ENCODE results near the gene ZNF483. TPM values are rescaled to one million over a fixed set of nuclear protein-coding genes. Genes with fewer than 3 reads are reported as not detected.
"Not testable (repeated sequence)": the region's sequence is repeated elsewhere in the genome, so short reads cannot be mapped to it uniquely, and the experiment has no call there.

The ZNF483 gene
- total RNA-seq, result 1 to 10 TPM; 2.2 to 2.3 TPM

DNA sequence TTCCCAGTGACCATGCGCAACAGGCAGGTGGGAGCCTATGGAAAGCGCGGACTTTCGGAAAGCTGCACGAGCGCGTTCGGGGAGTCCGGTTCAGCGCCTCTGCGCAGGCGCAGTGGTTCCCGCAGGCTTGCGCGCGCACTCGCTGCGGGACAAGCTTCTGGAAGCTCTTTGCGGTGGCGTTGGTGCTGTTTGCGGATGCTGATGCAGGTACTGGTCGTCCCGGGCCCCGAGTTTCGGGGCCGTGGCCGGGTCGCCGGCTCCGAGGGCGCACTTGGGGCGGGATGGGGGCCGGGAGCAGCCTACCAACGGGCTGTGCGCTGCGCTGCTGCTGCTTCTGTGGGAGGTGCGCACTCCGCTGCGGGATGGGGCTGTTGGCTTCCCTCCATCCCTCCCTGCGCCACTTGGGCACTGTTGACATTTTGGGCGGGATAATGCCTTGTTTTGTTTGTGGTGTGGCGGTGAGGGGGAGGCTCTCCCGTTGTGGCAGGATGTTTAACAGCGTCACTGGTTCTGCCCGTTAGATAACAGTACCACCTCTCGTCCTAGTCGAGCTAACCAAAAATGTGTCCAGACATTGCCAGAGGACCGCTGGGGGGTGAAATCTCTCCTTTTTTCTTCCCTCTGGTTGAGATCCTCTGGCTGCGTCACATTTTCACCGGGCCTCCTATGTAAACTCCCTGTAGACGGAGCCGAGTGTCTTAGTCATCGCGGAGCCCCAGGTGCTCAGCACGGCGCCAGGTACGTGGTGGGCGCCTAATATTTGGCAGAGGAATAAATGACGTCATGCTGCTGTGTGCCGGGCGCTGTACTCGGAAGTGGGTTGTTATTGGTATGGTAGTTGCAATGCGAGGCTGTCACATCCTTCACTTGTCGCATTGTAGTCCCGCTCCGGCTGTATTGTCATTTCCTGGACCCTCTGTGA lies at the start of gene ZNF483:
ZNF483 (plus strand) TSS at position 124 of the 922 bp plus-strand sequence. CDS start 2,217 bp downstream, outside the sequence.
- POLR2A ChIA-PET, result interaction anchor here (0.8 kb wide), 1 partner anchor 49 kb away, joined by 3 read pairs; no protein-coding TSS in a partner anchor

DNA sequence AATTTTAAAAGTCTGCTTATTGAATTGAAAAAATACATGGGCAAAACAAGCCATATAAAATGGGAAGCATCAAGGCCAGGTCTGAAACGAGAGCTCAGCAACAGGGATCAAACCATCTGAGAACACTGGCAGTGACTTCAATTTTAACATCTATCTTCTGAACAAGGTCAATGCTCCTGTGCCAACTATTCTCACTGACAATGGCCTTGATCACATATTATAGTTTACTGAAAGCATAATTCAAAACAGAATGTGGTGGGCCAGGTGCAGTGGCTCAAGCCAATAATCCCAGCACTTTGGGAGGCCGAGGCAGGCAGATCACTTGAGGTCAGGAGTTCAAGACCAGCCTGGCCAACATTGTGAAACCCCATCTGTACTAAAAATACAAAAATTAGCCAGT lies 49.8 kb upstream of the ZNF483 start:
- H3K27me3 Mint-ChIP-seq (ENCODE audit: low read depth), result no peaks in the 10 kb centered on the region
- no peak for ATAC-seq
- ChIA-PET POLR2A (no interaction called here), CTCF (no interaction called here)
- H3K27ac Mint-ChIP-seq, result no peak overlapping the region
- no peaks in the 10 kb centered on the region for H3K9me3 Mint-ChIP-seq (ENCODE audit: insufficient read depth)
- H3K36me3 Mint-ChIP-seq (ENCODE audit: low read depth), result peaks cover 14% of the 10 kb centered on the region
- no peak for DNase-seq
- no peak overlapping the region for H3K4me3 Mint-ChIP-seq
- peaks cover 21% of the 10 kb centered on the region for H3K4me1 Mint-ChIP-seq (ENCODE audit: low read depth)

More for the DNA sequence above, at the start of gene ZNF483:
- Mint-ChIP-seq H3K9me3 (ENCODE audit: insufficient read depth) (no peaks in the 10 kb centered on the region), H3K4me3 (peak within 1 kb of the TSS; percentile 85), H3K27ac (peak within 1 kb of the TSS; percentile 86), H3K36me3 (ENCODE audit: low read depth) (peaks cover 12% of the 10 kb centered on the region), H3K4me1 (ENCODE audit: low read depth) (peaks cover 25% of the 10 kb centered on the region), H3K27me3 (ENCODE audit: low read depth) (peaks cover 7% of the 10 kb centered on the region)
- CTCF ChIA-PET, result no interaction called here
- DNase-seq (peak; percentile 63), ATAC-seq (peak; percentile 77)

DNA sequence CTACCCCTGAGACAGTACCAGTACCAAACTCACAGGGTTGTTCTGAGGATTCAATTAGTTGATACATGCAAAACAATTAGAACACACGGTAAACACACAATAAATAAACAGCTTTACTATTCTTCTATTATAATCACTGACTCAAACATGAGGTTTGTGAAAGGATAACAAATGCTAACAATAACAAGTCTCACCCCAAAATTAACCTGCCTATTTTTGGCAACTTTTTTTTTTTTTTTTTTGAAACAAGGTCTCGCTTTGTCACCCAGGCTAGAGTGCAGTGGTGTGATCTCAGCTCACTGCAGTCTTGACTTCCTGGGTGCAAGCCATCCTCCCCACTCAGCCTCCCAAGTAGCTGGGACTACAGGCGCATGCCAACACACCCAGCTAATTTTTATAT lies 47.3 kb upstream of the ZNF483 start:
- ChIA-PET CTCF (interaction anchor here (0.6 kb wide), 1 partner anchor 1403 kb away, joined by 3 read pairs; no protein-coding TSS in a partner anchor), POLR2A (no interaction called here)
- no peak overlapping the region for H3K27ac Mint-ChIP-seq
- peaks cover 33% of the 10 kb centered on the region for H3K4me1 Mint-ChIP-seq (ENCODE audit: low read depth)
- peaks cover 16% of the 10 kb centered on the region for H3K36me3 Mint-ChIP-seq (ENCODE audit: low read depth)
- H3K4me3 Mint-ChIP-seq, result no peak overlapping the region
- DNase-seq (no peak), ATAC-seq (no peak)
- H3K9me3 Mint-ChIP-seq (ENCODE audit: insufficient read depth), result no peaks in the 10 kb centered on the region
- no peaks in the 10 kb centered on the region for H3K27me3 Mint-ChIP-seq (ENCODE audit: low read depth)

DNA sequence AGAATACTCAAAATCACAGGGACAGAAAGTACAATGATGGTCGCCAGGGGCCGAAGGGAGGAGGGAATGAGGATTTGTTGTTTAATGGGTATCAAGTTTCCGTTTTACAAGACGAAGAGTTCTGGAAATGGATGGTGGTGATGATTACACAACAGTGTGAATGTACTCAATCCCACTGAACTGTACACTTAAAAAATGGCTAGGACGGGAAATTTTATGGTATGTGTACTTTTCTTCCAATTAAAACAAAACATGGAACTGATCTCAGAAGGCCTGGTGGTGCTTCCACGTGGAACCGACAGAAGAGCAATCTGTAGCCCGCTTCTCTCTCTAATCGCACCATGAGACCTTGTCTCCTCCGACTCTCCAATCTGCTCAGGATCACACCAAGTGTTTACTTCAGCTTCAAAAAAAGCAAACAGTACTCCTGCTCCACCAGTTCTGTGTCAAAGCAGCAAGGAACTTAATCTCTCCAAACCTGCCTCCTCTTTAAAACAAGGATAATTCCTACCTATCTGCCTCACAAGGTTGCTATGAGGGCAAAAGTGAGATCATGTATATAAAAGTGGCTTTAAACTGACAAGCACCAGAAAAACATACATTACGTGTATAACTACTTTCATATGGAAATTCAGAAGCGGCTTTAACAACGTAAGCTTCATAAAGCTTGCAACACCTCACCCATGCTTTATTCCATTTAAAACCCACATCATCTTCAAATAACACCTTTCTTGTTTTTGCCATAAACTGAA lies 42.9 kb upstream of the ZNF483 start:
- POLR2A ChIA-PET, result interaction anchor here (0.7 to 1.9 kb wide), 4 partner anchors 15 to 1226 kb away, joined by 4 to 12 read pairs (median 5); partner anchors contain the start of gene TXN
- DNase-seq (no peak), ATAC-seq (no peak)
- Mint-ChIP-seq H3K9me3 (ENCODE audit: insufficient read depth) (no peaks in the 10 kb centered on the region), H3K27me3 (ENCODE audit: low read depth) (no peaks in the 10 kb centered on the region), H3K36me3 (ENCODE audit: low read depth) (peaks cover 15% of the 10 kb centered on the region), H3K4me1 (ENCODE audit: low read depth) (peaks cover 36% of the 10 kb centered on the region), H3K27ac (peak overlapping the region; percentile 88), H3K4me3 (peak overlapping the region; percentile 83)
- CTCF ChIA-PET, result no interaction called here

DNA sequence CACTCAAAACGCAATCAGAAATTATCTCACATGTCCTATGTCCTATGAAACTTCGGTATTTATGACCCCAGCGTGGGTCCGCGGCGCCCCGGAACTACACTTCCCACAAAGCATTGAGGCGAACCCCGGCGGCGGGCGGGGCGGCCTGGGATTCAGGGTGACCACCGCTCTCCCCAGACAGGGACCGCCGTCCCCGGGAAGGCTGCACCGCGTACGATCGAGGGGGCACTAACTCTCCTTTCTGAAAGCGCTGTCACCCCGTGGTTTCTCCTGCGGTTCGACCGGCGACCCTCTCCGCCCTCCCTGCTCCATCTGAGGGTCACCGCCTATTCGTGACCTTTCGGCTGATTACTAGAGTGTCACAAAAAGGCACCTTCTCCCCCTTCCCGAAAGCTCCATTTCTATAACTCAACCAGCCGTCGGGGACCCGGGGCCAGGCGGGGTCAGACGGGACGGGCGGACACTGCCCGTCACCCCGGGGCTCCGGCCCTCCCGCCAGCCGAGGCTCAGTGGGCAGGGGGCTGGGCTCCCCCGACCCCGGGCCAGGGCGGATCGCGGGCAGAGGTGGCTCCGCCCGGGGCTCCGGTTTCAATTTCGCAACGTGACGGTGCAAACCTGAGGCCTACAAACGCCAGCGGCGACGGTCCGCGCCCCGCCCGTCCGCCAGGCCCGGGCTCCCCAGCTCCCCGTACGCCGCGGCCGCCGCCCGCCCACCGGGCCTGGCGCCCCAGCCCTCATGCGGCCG lies 42.1 kb upstream of the ZNF483 start:
- Mint-ChIP-seq H3K4me3 (peak overlapping the region; percentile 83), H3K4me1 (ENCODE audit: low read depth) (peaks cover 28% of the 10 kb centered on the region), H3K27me3 (ENCODE audit: low read depth) (peaks cover 1% of the 10 kb centered on the region), H3K36me3 (ENCODE audit: low read depth) (peaks cover 9% of the 10 kb centered on the region), H3K27ac (peak overlapping the region; percentile 88), H3K9me3 (ENCODE audit: insufficient read depth) (no peaks in the 10 kb centered on the region)
- ATAC-seq, result peak; percentile 43
- ChIA-PET CTCF (no interaction called here), POLR2A (interaction anchor here (0.7 to 1.9 kb wide), 5 partner anchors 15 to 1227 kb away, joined by 3 to 12 read pairs (median 4); partner anchors contain the start of genes HSDL2, TXN and UGCG)
- DNase-seq, result peak; percentile 73

DNA sequence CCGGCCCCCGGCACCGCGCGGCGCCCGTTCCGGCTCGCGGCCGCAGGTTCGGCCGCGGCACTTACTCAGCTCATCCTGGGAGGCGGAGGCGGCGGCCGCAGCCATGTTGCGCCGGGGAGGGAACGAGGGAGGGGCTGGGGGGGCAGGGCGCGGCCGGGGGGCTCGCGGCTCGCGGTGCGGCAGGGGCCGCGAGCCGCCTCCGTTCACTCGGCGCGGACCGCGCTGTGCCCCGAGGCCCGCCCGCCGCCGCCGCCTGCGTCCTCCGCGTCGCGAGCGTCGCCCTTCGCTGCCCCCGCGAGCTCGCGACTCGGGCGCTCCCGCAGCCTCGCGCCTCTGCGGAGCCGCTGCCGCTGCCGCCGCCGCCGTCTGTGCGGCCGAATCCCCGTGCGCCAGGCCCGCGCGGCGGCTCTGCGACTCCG lies 41.5 kb upstream of the ZNF483 start:
- ChIA-PET POLR2A (interaction anchor here (0.8 to 1.9 kb wide), 5 partner anchors 16 to 1227 kb away, joined by 3 to 12 read pairs (median 3); partner anchors contain the start of genes DNAJC25, HSDL2, TXN and UGCG), CTCF (no interaction called here)
- H3K27me3 Mint-ChIP-seq (ENCODE audit: low read depth), result peaks cover 3% of the 10 kb centered on the region
- no peak overlapping the region for H3K27ac Mint-ChIP-seq
- DNase-seq, result peak; percentile 57
- H3K9me3 Mint-ChIP-seq (ENCODE audit: insufficient read depth), result no peaks in the 10 kb centered on the region
- peak; percentile 45 for ATAC-seq
- peak overlapping the region; percentile 18 for H3K4me3 Mint-ChIP-seq
- peaks cover 28% of the 10 kb centered on the region for H3K4me1 Mint-ChIP-seq (ENCODE audit: low read depth)
- H3K36me3 Mint-ChIP-seq (ENCODE audit: low read depth), result peaks cover 9% of the 10 kb centered on the region

DNA sequence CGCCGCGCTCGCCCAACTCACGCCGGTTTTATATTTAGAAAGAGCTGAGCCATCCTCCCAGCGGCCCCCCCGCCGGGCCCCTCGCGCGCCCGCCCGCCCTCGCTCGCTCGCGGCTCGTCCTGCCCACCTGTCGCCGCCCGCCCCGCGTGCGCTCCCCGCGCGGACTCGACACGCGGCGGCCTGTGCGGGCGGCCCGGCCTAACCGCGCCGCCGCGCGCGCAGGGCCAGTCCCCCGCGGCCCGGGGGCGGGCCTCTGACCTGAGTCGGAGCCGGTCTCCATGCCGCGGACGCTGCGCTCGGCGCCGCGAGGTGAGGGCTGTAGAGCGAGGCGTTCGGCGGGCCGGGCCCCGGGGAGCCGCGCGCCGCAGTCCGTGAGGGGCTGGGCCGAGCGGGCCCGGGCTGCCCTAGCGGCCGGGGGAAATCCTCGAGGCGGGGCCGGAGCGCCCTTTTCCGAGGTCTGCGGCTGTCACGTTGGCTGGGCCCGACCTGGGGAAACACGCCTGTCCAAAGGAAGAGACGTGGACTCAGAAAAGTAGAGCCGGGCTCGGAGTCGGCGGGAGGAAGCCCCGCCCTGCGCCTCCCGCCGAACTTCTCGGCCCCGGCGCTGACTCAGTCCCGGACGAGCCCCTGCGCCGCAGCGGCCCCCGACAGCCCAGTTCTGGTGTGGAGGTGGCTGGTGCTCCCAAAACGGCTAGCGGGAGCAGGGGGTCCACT lies 41.0 kb upstream of the ZNF483 start, which contains the start of gene ECPAS:
ECPAS (minus strand) TSS at position 526 of the 714 bp plus-strand sequence. CDS start 11,465 bp downstream, outside the sequence.
- ATAC-seq (peak; percentile 77), DNase-seq (peak; percentile 71)
- peaks cover 9% of the 10 kb centered on the region for H3K36me3 Mint-ChIP-seq (ENCODE audit: low read depth)
- peaks cover 24% of the 10 kb centered on the region for H3K4me1 Mint-ChIP-seq (ENCODE audit: low read depth)
- peaks cover 4% of the 10 kb centered on the region for H3K27me3 Mint-ChIP-seq (ENCODE audit: low read depth)
- no peaks in the 10 kb centered on the region for H3K9me3 Mint-ChIP-seq (ENCODE audit: insufficient read depth)
- ChIA-PET CTCF (no interaction called here), POLR2A (interaction anchor here (0.8 to 1.9 kb wide), 5 partner anchors 17 to 1228 kb away, joined by 3 to 12 read pairs (median 3); partner anchors contain the start of genes DNAJC25, HSDL2, TXN and UGCG)
- H3K27ac Mint-ChIP-seq, result peak within 1 kb of the TSS; percentile 93
- H3K4me3 Mint-ChIP-seq, result peak within 1 kb of the TSS; percentile 87

DNA sequence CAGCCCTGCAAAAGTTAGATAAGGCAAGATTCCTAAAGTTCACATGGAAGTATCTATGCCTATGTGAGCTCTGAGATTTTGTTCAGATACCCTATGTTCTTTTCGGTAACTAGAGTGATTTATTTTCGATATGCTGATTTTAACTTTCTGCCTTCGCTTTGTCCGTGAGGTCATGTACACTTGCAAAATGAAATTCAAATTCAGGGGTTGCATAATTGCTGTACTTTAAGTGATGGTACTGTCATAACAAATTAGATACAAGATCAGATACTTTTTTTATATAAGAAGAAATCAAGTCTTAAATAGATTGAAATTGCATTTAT lies 40.4 kb upstream of the ZNF483 start:
- Mint-ChIP-seq H3K4me1 (ENCODE audit: low read depth) (peaks cover 24% of the 10 kb centered on the region), H3K9me3 (ENCODE audit: insufficient read depth) (no peaks in the 10 kb centered on the region), H3K4me3 (peak overlapping the region; percentile 87), H3K27ac (peak overlapping the region; percentile 93), H3K27me3 (ENCODE audit: low read depth) (peaks cover 6% of the 10 kb centered on the region), H3K36me3 (ENCODE audit: low read depth) (peaks cover 9% of the 10 kb centered on the region)
- DNase-seq (no peak), ATAC-seq (no peak)
- CTCF ChIA-PET, result no interaction called here
- POLR2A ChIA-PET, result no interaction called here

DNA sequence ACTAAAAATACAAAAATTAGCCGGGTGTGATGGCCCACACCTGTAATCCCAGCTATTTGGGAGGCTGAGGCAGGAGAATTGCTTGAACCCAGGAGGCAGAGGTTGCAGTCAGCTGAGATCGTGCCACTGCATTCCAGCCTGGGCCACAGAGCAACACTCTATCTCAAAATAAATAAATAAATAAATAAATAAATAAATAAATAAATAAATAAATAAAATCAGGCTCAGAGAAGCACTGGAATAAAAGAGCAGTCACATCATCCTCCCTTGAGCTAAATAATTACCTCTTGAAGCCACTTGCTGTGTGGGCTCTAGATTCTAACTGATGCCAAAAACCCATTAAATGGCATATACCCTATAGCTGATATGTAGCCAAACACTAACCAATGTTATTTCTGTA lies 27.8 kb upstream of the ZNF483 start:
- H3K9me3 Mint-ChIP-seq (ENCODE audit: insufficient read depth); DNase-seq; H3K27ac Mint-ChIP-seq; ATAC-seq; H3K4me1 Mint-ChIP-seq (ENCODE audit: low read depth); CTCF ChIA-PET; H3K4me3 Mint-ChIP-seq; H3K36me3 Mint-ChIP-seq (ENCODE audit: low read depth); POLR2A ChIA-PET: not testable (repeated sequence)
- H3K27me3 Mint-ChIP-seq (ENCODE audit: low read depth), result peaks cover 11% of the 10 kb centered on the region

DNA sequence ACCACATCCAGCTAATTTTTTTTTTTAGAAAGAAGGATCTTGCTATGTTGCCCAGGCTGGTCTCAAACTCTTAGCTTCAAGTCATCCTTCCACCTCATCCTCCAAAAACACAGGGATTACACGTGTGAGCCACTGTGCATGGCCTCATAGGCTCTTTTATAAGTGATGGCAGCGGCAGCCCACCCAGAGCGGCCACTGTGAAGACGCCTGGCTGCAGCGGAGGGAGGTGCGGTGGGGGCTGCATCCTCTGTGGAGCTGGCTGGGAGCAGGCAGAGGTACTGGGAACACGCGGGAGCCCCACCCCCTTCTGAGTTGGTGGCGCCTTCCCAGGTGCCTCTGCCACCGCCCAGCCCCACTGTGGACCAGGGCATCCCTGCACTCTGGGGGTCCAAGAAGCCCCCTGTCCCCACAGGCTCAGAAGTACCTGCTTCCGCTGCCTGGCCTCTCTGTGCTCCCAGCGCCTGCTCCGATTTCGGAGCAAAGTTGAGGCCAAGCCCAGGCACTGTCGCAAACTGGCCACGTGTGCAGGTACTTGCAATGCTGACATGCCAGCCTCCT lies 23.9 kb upstream of the ZNF483 start:
- ChIA-PET CTCF (no interaction called here), POLR2A (no interaction called here)
- ATAC-seq (no peak), DNase-seq (no peak)
- H3K27me3 Mint-ChIP-seq (ENCODE audit: low read depth), result peaks cover 5% of the 10 kb centered on the region
- no peaks in the 10 kb centered on the region for H3K4me1 Mint-ChIP-seq (ENCODE audit: low read depth)
- H3K27ac Mint-ChIP-seq, result no peak overlapping the region
- no peaks in the 10 kb centered on the region for H3K36me3 Mint-ChIP-seq (ENCODE audit: low read depth)
- no peak overlapping the region for H3K4me3 Mint-ChIP-seq
- no peaks in the 10 kb centered on the region for H3K9me3 Mint-ChIP-seq (ENCODE audit: insufficient read depth)
